ENCODE data around the gene LRMDA. TPM values are rescaled to one million over a fixed set of nuclear protein-coding genes. Genes with fewer than 3 reads are reported as not detected.

LRMDA gene
- total and polyA plus RNA-seq, 2 of the 4 experiments (the other 2 are of a cell fraction), result 0.07 TPM; not detected in 1

- no peak overlapping the region for H3K4me2 ChIP-seq (ENCODE audit: low read depth, low read length)
- no peak overlapping the region for H3K14ac ChIP-seq (replicated peaks; ENCODE audit: low read depth, low read length)
- H4K20me1 ChIP-seq (ENCODE audit: insufficient read depth, low read length), result no peaks in the 10 kb centered on the region
- H2AFZ ChIP-seq (replicated peaks; ENCODE audit: low read length, poor library complexity), result no peak overlapping the region
- POLR2A ChIA-PET (ENCODE audit: unreplicated experiment), result no interaction called here
- H2BK120ac ChIP-seq (ENCODE audit: low read depth, low read length), result no peak overlapping the region
- 43% methylated on average over 1 of the region's 3 CpGs; no CpG with 5 or more reads in 1 of the 2 experiments for WGBS, 2 experiments (ENCODE audit: extremely low coverage in 2 of 2, insufficient read length in 1 of 2)
- no peaks in the 10 kb centered on the region for H3K79me1 ChIP-seq (ENCODE audit: low read depth in 1 of 2, low read length in 2 of 2)
- no peak overlapping the region for H3K56ac ChIP-seq (ENCODE audit: extremely low read depth, insufficient read depth, low read length)
- no peaks in the 10 kb centered on the region for H3K4me1 ChIP-seq (ENCODE audit: control insufficient read depth, insufficient read depth, low read length)
- H4K5ac ChIP-seq (ENCODE audit: low read depth, low read length), result no peak overlapping the region
- TF ChIP-seq POLR2A (IDR thresholded peaks at IDR 0.05; ENCODE audit: low read depth, low read length), result no peak
- TF ChIP-seq MAZ (IDR thresholded peaks at IDR 0.05; ENCODE audit: borderline replicate concordance, low read depth, low read length), result no peak
- TF ChIP-seq NFE2L2 (IDR thresholded peaks at IDR 0.05; ENCODE audit: low read depth, low read length), result no peak
- no peak for TF ChIP-seq USF2 (IDR thresholded peaks at IDR 0.05; ENCODE audit: low read depth, low read length)
- TF ChIP-seq ELK1 (IDR thresholded peaks at IDR 0.05; ENCODE audit: borderline replicate concordance, low read depth, low read length), result no peak
- TF ChIP-seq MAFK (IDR thresholded peaks at IDR 0.05; ENCODE audit: low read depth, low read length), result no peak
- no peak for TF ChIP-seq CTCF (conservative IDR thresholded peaks at IDR 0.05; ENCODE audit: low read depth, low read length)
- TF ChIP-seq CEBPB (IDR thresholded peaks at IDR 0.05; ENCODE audit: low read depth, low read length), result no peak
- no peak for TF ChIP-seq SMC3 (IDR thresholded peaks at IDR 0.05; ENCODE audit: low read depth, low read length)
- TF ChIP-seq RAD21 (IDR thresholded peaks at IDR 0.05; ENCODE audit: low read length), result no peak
- H3K9me3 ChIP-seq (ENCODE audit: control insufficient read depth, insufficient read depth, low read length), result no peaks in the 10 kb centered on the region
- no peak overlapping the region for H3K23ac ChIP-seq (ENCODE audit: low read depth, low read length)
- no peak overlapping the region for H4K8ac ChIP-seq (ENCODE audit: low read depth in 2 of 2, low read length in 2 of 2)
- no peak overlapping the region for H4K91ac ChIP-seq (ENCODE audit: insufficient read depth, low read depth, low read length)
- H3K27me3 ChIP-seq (ENCODE audit: control insufficient read depth, insufficient read depth, low read length), result peaks cover 4% of the 10 kb centered on the region; the same call in 1 of the 2 replicates
- no peak overlapping the region for H2BK20ac ChIP-seq (ENCODE audit: low read depth, low read length)
- ATAC-seq (ENCODE audit: low read depth), result no peak
- BruUV-seq (replicated peaks), result no TSS peak
- no peak overlapping the region for H2BK15ac ChIP-seq (ENCODE audit: low read depth, low read length)
- no peak overlapping the region for H2BK5ac ChIP-seq (ENCODE audit: low read depth, low read length, poor library complexity, severe bottlenecking)
- no peak overlapping the region for H3K18ac ChIP-seq (ENCODE audit: low read depth, low read length)
- H3K27ac ChIP-seq (ENCODE audit: insufficient read depth, low read length), result no peak overlapping the region
- H2AK9ac ChIP-seq (replicated peaks; ENCODE audit: low read depth, low read length, poor library complexity), result no peak overlapping the region
- no peak overlapping the region for H3K4ac ChIP-seq (ENCODE audit: low read depth, low read length)
- CTCF ChIA-PET, result no interaction called here
- no peak overlapping the region for H3K9ac ChIP-seq (ENCODE audit: low read depth, low read length)
- no peaks in the 10 kb centered on the region for H3K9me1 ChIP-seq (ENCODE audit: insufficient read depth, low read length)
- no peak overlapping the region for H3K4me3 ChIP-seq (ENCODE audit: insufficient read depth, low read depth, low read length)
- no peaks in the 10 kb centered on the region for H3K36me3 ChIP-seq (ENCODE audit: control insufficient read depth, insufficient read depth, low read length)
- dilution Hi-C loops (cut with HindIII; ENCODE audit: low sequenced_read_pairs, unreplicated experiment), result no loop called here
- in situ Hi-C loops (cut with MboI; ENCODE audit: low sequenced_read_pairs), result loop anchor here (25.0 kb wide), 1 partner anchor 613 kb away; the partner anchor contains the start of gene ZNF503
- no peak overlapping the region for H2AK5ac ChIP-seq (ENCODE audit: low read depth, low read length)
- DNase-seq, result no peak
- intact Hi-C loops (cut with micrococcal nuclease), result no loop called here
Measured at GRCh38 chr10:76025124-76025477, 593.7 kb downstream of the LRMDA start.

Data from IMR-90 (cell line).